NCI-H82 (cell line): Measurements from ENCODE around the gene GRIA4.
"Not testable (repeated sequence)": the region's sequence is repeated elsewhere in the genome, so short reads cannot be mapped to it uniquely, and the experiment has no call there.

ENCODE experiments used
- DNase-seq: peaks from one replicate; lab custom pipeline; 2025; lab: John Stamatoyannopoulos, UW

The GRIA4 gene

DNA sequence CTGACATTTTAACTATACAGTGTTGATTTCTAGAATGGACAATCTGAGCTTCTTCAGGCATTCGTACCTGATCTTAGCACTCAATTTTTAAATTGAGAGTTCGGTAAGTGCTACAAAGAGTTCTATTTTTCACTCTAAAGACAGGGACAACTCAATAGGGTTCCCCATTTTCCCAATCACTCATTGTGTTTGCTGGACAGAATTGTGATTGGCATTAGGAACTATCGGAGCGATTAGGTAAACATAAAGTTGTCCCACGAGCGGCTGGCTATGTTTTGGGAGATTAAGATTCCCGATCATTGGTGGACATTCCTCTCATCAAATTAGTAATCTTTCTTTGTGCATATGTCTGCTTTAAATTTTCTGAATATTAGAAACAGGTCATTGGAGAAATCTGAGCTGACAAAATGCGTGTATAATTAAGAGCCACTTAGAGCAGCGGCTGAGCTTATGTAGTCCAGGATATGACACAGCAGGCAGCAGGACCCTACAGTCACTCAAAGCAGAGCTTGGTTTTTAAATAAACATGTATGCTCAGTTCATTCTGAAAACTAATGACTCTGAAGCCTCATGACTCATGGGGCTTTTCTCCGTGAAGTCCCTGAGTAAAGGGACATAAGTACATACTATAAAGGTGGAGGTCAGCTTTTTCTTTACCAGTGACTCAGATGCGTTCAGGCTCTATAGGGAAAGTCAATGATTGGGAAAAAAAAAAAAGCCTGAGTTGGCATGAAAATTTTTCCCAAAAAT lies 109.4 kb downstream of the GRIA4 start:
- no peak for DNase-seq

DNA sequence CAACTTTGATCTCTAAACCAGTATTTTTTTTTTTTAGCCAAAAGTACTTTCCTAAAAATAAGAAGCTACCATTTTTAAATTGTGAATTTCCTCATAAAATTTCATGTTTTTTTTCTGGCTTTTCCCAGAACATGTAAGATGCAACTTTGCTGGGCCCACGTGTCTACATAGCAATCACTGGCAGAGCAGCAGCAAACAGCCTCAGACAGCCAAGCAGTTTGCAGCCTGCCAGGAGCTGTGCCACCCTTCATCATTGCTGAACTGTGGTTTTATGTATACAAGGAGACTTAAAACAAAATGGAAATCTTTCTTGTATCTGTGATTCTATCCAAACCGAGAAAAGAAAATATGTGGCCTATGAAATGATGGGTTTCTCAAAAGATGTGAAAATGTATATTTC lies 110.2 kb downstream of the GRIA4 start:
- no peak for DNase-seq

DNA sequence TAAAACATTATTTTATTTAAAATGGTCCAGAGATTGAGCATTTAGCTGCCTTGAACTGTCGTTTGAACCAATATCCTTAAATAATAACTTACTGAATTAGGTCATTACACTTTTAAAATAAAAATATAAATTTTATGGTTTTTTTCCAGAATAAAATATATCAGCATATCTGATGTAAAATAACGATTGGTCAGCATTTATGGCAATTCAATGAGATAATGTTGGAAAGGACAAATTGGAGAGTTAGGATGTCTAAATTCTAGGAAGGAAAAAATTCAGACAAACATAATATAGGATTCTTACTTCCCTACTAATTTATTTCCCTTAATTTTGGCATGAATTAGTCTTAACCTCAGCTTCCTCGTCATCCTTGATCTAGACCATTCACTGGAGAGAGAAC lies 113.4 kb downstream of the GRIA4 start:
- no peak for DNase-seq

DNA sequence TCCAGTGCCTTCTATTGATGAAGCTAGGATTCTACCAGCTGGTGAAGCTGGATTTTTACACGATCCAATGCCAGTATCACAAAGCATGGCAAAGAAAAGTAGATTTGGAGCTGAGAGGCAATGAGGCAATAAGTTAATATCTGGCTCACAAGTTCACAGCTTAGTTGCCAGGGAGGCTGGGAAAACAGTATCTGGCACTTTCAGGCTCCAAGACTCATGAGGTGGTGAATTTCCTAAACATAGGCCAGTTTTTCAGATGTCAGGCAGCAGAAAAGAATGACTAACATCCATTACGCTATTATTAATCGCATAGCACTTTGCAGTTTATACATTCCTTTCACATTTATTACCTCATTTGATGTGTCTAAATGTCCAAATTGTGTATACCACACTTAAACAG lies 122.7 kb downstream of the GRIA4 start:
- no peak for DNase-seq

DNA sequence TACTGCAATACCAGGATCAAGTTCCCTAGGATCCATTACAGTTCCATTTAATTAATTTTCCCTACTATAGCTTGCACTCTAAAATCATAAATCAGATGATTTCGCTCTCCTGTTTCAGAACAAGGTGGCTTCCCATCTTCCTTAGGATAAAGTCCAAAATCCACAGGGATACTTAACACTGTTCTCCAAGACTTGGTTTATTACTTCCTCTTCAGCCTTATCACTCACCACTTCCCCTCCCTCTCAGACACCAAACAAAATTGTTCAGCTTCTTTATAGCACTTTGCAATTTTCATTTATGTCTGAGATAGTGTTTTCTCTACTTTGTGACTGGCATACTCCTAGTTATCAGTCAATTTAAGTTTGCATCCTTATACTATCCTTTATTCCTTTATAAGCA lies 124.6 kb downstream of the GRIA4 start:
- DNase-seq: no peak

DNA sequence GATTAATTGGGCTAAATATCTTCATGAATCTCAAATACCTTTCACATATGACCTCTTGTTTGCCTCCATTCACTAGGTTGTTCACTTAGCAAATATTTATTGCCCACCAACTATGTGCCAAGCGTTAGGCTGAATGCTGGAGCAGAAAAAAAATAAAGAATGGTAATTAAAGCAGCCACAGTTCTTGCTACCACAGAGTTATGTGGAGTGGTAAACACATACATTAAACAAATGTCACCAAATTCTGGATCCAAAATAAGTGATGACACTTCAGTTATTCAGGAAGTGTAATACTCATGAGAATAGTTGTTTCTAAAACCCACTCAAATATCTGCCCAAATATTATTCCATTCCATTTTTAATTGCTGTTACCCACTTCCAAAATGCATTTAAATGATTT lies 128.4 kb downstream of the GRIA4 start:
- no peak for DNase-seq

DNA sequence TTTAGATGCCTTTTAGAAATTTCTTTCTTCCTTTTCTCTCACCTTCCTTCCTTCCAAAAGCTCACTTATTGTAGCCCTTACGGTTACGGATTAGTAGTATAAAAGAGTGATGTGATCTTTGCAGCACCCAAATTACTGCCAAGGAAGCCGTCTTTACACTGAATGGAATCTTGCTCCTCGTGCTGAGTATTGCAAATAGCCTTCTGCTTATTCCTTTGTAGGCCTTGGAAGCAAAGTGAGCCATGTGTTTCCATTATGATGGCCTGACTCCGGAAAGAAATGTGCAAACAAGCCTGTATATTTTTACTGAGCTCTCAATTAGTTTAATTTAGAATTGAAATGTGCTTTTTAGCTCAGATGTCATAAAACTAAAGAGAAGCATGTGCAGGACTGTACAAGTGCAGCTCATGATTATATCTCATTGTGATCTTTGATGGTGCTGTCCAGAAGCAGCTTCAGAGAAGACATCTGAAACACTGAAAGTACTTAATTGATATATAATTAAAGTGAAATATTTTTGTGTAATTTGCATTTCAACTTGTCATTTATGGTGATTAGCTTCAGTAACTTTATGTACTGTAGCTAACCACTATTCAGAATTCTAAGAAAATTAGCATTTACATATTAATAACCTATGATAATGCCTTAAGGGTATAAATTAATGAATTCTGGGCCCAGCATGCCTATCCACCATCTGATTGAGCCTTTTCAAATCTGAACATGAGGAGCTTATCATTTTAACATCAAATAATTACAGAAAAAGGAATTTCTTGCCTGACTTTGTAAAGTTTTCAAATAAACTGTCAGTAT lies 129.3 kb downstream of the GRIA4 start:
- no peak for DNase-seq

DNA sequence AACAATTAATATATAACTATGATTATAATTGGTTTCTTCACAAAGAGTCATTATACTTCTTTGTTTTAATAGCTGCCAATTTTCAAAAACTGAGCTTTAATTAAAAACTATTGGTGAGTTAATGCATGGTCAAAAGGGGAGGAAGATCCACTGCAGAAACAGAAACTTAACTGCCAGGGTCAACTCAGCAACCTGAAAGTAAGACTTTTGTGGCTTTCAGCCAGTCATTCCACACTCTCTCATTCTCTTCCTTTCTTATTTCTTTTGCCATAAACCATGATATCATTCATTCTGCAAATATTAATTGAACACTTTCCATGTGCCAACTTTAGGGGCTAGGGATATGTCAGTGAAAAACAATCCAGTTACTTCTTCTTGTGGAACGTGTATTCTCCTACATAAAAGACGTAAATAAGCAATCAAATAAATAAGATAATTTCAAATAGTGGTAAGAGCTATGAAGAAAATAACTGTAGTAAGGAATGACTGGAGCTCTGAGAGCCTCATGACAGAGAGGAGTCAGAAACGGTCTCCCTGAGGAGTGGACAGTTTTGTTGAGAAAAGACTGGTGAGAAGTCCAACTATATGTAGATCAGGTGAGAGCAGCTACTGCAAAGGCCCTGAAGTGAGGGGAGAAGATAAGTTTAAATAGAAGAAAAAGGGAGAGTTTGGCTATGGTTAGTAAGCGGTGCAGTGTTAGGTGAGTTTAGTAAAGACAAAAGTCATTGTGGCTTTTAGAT lies 130.5 kb downstream of the GRIA4 start:
- DNase-seq: no peak

DNA sequence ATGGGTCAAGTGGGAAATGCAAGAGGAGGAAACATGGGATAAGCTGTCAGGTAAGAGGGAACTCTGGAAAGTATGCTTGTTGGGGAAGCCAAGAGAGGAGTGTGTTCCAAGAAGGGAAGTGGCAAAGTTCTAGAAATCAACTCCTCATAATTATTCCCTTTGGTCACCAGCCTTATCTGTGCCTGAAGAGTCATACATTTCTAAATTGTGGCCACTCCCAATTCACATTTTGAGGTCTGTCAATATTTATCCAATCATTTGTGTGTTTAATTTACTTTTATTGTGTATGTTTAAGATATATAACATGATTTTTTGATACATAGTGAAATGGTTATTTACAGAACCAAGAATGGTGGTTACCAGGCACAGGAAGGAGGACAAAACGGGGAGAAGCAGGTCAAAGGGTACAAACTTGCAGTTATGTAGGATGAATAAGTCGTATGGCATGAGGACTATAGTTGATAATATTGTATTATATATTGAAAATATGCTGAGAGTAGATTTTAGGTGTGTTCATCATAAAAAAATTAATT lies 131.7 kb downstream of the GRIA4 start:
- DNase-seq: no peak

DNA sequence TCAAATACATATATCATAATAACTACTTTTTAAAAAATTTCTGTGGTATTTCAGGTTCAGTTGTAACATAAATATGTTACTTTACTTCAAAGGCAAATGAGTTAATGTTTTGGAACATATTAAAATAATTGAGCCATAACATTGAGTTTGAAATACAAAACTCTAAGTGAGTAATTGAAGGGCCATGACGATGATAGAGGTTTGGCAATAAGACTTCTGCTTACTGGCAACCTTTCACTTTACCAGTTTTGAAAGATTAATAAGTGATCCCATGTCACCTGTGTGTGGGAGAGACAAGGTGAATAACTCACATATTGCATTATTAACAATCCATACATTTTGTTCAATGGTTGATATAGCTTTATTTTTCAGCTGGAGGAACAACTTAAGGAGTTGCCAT lies 144.4 kb downstream of the GRIA4 start:
- no peak for DNase-seq

DNA sequence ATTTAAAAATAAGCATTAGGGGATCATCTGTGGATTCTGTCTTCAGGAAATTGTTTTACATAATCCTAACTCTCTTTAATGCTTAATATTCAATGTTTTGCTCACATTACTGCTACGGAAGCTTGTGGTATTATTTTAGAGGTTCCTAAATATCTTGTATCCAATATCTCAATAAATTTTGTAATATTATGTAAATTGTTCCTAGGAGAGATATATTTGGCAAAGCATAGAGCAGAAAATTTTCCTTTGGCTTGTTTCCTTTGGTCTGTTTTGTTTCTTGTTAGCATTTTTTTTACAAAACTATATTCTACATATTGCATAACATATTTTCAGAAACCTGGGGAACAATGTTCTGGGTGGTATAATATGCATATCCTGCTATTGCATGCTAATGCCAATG lies 144.8 kb downstream of the GRIA4 start:
- DNase-seq: no peak

DNA sequence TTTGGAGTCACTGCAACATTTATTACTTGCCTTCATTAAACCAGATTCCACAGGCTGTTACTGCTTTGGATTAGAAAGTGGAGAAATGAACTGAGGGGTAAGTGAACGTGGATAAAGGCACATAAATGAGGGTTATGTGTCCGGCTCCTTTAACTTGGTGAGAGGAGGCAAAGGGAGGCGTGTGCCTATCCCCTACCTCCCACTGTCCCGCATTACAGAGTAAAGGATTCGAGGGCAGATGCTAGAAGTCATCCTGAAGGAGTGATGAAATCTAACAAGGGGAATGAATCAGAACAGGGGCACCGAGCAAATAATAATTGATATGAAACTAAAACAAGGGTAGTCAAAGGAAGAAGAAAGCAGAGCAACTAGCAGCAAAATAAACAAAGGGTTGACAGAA lies 147.2 kb downstream of the GRIA4 start:
- no peak for DNase-seq

DNA sequence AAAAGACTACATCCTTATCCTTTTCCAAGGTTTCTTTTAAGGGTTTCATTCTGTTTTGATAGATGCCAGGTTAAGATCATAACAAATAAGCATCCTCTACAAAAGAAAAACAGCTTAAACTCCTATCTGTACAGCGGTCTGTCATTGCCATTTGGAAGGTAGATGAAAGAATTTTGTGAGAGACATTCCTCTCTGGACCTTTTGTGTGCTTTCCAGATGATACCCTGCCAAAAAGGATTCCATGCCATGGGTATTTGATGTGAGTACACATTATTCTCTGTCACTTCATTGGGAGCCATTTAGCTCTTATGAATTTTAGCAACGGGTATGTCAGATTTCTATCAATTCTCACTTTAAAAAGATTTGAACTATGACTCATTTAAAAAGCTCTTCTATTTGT lies 153.7 kb downstream of the GRIA4 start:
- DNase-seq: no peak

DNA sequence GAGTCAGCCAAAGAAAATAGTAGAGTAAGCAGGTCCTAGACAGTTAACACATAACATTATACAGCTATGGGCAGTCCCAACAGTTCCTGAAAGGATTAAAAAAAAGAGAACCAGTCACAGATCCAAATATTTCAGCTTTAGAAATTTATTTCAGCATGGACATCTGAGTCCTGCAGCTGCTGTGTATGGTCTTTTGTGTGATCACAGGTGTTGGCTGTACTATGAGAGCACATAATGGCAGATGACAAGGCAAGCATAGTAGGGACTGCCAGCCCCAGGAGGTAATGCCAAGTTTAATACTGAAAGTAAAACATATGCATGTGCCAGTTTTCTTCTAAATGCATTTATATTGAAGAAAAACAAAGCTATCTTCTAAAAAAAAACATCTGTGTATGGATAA lies 158.1 kb downstream of the GRIA4 start:
- DNase-seq: no peak

DNA sequence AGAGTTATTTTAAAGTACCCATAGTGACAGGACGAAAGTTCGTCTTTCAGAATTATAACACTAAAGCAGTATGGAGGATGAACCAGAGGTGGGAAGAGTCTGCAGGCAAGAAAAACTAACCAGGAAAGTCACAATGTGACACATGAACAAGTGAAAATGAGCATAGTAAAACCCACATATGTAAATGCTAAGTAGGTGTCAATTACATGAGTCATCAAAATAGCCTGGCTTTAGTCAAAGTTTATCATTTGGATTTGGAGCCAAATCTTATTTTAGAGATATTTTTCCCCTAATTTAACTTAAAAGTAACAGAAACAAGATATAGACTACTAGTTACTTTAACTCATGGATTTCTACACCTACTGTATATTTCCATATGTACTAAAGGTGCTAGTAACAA lies 159.8 kb downstream of the GRIA4 start:
- no peak for DNase-seq

DNA sequence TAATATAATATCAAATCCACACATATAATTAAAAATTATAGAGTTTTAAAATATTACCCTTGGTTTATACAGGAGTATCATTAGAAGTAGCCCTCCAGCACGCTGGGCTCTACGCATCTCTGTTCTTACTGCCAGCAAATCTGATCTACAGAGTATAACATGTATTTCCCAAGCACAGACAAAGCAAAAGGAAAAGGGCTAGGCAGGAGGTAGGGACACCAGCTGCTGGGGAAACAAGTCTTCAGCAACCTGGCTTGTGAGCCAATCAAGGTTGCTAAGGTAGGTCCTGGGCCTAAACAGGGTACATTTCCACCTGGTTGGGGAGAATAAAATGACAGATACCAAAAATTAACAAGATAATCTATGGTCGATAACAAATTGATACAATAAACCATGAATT lies 163.6 kb downstream of the GRIA4 start:
- DNase-seq: peak; percentile 1

DNA sequence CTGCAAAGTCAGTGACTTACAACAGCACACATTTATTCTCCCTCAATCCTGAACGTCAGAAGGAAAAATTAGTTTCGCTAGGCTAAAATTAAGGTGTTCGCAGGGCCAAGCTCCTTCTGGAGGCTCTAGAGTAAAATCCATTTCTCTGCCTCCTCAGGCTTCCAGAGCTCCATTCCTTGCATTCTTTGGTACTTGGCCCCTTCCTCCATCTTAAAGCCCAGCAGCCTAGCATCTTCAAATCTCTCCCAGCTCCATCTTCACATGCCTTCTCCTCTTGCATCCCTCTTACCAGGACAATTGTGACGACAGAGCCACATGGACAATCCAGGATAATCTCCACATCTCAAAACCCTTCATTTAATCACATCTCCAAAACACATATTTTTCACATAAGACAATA lies 165.0 kb downstream of the GRIA4 start:
- peak; percentile 11 for DNase-seq

DNA sequence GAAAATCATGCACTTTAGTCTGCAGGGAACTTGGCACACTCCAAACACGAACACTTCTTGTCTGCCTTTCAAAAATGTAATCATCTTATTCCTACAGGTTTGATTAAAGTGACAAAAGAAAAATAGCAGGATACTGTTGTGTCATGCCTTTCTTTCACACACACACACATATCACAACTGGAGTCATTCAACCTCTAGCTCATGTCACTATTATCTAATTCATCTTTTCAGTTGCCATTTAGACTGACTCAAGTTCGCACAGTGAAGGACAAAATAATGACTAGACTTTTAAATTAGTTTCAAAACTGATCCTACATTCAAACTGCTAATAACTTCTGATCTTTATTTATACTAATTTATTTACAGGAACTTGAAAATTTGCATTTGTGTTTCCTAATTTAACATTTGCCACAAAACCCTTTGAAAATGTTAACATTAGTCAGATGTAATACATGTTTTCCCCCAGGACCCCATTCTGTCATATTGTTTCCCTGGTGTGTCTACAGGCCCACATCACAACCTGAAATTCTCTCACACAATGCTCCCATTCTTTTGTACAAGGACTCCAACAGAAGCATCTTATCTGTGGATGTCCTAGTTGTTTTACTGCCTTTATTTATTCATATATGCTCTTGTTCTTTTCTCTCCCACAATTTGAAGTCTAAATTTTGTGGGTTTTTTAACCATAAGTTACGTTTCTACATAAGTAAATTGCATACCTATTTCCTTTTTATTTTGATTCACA lies 171.1 kb downstream of the GRIA4 start:
- DNase-seq: no peak

DNA sequence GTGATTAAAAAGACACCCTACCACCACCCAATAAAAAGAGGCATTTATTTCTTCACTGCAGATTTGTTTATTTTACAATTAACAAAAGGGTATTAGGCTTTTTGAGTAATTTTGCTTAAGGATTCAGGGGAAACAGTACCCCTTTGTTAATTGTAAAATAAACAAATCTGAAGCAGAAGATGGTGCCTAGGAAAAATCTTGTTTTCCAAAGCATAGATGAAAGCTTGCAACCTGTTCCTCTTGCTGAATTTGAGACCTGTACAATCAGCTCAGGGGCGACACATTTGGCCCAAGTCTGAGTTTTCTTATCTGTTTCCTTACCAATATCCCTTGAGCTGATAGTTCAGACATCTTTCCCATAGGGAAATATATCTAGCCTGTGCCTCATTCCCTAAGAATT lies 171.9 kb downstream of the GRIA4 start:
- DNase-seq: no peak

DNA sequence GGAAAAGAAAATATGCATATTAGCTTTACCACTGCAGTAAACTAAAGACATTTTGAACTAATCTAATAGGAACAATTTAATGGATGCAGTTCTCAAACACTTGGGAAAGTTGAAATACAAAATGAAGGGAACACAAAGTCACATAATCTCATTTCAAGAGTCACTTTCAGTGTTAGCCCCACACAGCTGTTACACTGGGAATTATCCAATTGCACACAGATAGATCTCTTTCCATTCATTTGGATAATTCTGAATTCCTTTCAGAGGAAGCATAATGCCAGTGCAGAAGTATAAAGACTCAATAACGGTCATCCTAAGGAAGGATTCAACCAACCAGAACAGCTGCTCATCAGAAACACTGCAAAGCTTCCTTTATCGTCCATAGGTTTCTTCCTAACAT lies 173.3 kb downstream of the GRIA4 start:
- DNase-seq: peak; percentile 63

DNA sequence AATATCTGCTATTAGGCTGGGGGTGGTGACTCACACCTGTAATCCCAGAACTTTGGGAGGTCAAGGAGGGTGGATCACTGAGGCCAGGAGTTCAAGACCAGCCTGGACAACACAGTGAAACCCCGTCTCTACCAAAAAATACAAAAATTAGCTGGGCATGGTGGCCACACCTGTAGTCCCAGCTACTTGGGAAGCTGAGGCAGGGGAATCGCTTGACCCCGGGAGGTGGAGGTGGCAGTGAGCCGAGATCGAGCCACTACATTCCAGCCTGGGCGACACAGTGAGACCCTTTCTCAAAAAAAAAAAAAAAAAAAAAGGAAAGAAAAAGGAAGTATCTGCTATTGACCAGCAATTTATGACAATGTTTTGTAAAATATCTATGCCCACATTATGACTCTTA lies 176.0 kb downstream of the GRIA4 start:
- not testable (repeated sequence) for DNase-seq

DNA sequence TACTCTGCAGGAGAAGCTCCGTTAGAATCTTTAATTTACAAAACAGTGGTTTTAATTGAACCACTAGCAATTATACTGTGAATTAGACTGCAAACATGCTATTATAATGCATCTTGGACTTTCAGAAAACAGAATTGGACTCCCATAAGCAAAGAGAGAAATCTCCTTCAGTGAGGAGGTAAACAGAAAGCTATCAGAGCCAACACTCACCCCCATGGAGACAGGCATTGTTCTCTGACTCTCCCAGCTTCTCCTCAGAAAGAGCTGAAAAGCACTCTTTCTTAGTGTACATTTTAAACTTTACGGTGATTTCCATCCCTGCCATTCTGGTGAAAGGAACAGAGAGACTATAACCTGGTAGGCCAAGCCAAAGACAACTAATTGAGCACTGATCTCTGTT lies 176.9 kb downstream of the GRIA4 start:
- DNase-seq: no peak
